ENCODE measurements around the gene TTLL9.

Gene TTLL9

DNA sequence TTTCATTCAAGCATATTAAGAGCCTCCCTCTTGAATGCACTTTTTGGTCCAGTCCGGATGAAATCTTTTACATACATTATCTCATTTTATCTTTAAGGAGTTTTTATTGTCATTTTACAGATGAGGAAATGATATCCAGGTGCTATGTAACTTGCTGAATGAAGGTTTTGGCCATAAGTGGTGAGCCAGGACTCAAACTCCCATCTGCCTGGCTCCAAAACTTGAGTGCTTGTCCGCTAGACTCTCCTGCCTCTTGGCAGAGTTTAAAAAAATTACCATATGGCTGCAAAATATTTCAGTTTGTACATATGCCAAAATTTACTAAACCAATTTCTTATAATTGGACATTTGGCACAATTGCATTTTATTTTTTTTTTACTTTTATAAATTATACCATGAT, 69.2 kb downstream of the TTLL9 start:
- no peak for DNase-seq (ENCODE audit: low read depth in 2 of 3, low spot score in 2 of 3)

DNA sequence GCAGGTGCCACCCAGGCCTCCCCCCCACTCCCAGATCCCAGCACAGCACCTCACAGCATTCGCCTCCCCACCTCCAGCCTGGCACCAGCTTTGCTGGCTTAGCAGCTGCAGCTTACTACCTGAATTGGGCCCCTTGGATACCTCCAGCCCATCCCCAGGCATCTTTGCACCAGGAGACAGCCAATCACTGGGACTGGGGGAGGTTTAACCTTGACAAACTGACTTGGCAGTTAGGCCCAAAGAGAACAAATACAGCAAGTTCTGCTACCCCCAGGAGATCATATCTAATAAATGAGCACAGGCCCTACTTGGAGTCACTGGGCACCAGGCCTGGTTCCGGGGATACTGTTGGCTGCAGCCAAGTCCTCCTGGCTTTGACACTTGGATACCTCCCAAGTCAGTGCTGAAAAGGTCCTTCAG, 72.6 kb downstream of the TTLL9 start:
- no peak for DNase-seq (ENCODE audit: low read depth in 2 of 3, low spot score in 2 of 3)

DNA sequence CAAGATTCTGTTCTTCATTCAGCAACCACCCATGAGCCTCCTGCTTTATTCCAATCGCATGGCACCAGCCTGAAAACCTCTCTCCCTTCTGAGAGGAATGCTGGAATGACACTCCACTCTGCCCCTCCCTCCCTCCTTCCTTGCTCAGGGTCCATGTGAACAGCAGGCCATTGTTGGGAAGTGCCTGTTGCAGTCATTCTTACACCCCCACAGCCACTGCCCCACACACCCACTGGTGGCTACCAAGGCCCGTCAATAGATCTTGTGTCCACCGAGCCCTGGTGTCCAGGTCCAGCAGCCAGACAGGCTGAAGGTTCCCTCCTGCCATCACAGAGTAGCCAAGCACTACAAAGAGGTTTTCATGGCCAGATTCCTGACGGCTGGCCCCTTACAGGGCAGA, 74.9 kb downstream of the TTLL9 start:
- DNase-seq (ENCODE audit: low read depth in 2 of 3, low spot score in 2 of 3): no peak

DNA sequence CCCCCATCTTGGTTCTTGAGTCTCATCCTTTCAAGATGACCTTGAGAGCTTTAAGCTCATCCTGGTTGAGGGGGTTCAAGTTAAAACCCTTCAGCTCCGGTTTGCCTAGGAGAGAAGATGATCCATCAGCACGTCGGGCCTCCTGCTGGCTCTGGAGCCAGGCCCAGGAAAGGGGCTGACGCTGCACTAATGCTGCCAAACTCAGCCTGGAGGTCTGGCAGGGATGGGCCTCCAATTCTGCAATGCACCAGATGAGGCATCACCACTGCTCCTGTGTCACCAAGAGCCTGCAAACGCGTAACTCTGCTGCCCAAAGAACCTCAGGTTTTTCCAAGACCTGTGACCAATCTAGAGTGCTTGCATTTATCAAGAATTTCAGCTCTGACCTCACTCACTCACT, 75.4 kb downstream of the TTLL9 start:
- DNase-seq (ENCODE audit: low read depth in 2 of 3, low spot score in 2 of 3): no peak

DNA sequence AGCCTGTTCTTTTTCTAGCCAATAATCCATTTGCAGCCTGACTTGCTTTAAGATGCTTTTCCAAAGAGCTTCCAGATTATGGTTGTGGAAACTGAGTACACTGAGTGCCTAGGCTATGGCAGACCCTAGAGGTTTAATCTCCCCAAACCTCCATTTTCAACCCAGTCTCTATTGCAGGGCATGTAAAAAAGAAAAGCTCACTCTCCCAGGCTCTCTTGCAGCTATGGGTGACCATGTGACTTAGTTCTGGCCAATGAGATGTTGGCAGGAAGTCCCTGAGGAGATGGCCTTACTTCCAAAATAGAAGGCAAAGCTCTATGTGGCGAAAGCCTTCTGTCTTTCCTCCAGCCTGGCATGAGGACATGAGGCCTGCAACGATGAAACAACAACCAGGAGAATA, 77.6 kb downstream of the TTLL9 start:
- no peak for DNase-seq (ENCODE audit: low read depth in 2 of 3, low spot score in 2 of 3)

DNA sequence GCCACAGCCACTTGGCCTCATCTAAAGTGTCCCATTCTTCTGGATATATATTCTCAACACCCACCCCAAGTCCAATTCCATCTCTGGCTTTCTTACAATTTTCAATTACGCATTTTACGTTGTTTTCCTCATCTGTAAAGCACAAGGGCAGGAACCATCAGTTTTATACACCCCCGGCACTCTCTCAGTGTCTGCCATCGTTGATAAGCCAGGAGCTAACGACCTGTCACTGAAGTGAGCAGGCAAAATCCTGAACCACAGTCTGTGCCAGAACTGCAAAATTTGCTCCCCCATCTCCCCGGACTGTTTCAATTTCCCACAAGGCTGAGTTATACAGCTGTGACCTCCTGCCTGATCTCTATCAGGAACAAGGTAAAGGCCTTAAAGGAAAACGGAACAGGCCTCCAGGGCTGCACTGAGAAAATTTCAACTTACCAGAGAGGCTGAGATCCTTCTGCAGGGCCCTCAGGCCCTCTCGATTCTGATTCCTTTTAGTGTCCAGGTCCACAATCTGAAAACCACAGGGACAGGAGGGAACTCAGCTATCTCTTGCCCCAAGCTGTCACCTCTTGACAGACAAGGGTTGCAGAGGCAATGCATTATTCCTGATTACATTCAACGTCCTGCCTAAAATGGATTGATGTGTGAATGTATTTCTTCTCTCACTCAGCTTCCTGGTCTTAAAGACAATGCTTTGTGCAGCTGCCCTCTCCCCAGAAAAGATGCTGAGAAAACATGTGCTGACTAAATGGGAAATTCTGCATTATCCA, 79.6 kb downstream of the TTLL9 start:
- DNase-seq (ENCODE audit: low read depth in 2 of 3, low spot score in 2 of 3): no peak

DNA sequence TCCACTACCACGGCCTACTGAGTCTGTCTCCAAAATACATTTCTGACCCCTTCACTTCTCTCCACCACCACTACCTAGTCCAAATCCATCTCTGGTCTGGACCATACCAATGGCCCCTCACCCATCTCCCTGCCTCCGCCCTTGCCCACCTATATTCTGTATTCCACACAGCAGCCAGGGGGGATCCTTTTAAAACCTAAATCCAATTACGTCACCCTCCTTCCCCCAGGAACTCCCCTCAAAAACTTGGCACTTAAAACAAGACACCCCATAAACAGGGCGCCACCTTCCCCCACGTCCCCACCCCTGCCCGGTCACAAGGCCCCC, 80.7 kb downstream of the TTLL9 start:
- no peak for DNase-seq (ENCODE audit: low read depth in 2 of 3, low spot score in 2 of 3)

DNA sequence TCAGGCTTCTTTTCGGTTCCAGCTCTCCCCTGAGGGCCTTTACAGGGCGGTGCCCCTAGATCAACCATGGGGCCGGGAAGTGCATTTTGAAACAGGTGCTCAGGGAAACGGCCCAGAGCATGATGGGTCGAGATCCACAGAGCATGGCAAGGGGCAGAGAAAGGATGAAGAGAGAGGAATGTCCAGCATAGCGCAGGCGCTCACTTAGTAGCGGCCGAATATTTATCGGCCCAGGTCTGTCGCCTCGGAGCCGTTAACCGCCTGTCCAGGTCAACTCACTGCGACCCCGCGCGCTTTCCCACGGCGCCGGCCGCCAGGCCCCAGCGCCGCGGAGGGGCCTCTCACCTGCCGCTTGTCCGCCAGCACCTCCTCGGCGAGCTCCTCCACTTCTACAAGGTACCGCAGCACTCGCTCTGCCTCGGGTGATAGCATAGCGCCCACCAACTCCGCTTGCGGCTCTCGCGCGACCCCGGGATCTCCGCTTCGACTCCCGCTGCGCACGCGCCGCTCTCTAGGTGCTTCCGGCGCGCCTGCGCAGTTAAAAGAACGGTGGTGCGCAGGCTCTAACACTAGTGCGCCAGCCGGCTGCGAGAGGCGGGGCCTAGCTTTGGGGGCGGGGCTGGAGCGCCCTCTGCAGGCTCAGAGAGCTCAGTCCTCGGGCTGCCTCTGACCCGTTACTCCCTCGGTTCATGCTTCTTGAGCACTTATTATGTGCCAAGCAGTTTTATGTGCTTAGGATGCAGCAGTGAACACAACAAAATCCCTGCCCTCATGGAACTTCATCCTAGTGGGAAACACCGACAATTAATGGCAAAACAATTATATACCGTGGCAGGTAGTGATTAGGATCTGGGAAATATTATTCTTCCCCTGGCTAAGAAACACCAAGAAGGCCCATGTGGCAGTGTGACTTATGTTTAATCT, 81.4 kb downstream of the TTLL9 start, which contains the start of gene PDRG1:
Gene PDRG1, minus strand, starts transcription at position 517 of the 924 bp plus-strand sequence. Its CDS starts 85 bp downstream, at position 432.
- peak; percentile 85 to 93 (median 92) for DNase-seq (ENCODE audit: low read depth in 2 of 3, low spot score in 2 of 3)

DNA sequence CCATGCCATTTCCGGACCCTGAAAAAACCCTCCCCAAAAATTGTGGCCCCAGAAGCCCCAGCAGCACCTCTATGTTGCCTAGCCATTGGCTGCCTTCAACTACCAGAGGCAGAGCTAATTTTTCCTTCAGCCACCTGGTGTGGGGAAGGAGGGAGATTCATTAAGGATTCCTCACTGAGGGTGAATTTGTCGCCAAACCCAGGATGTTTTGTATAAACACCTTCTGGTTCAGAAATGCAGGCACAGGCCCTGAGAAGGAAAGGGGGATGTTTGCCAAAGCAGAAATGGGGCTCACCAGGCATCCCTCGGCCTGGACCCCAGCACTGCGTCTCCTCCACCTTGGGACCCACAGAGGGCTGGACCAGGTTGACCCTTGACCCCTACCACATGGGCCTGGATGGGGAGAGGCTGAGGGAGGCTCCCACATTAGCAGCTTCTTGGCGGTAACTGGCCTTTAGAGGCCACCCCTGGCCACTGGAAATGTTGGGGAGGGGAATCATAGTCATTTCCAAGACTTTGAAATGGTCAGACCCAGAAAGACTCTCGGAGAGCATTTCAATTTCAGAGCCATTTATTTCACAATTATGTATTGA, 83.2 kb downstream of the TTLL9 start:
- no peak for DNase-seq (ENCODE audit: low read depth in 2 of 3, low spot score in 2 of 3)

DNA sequence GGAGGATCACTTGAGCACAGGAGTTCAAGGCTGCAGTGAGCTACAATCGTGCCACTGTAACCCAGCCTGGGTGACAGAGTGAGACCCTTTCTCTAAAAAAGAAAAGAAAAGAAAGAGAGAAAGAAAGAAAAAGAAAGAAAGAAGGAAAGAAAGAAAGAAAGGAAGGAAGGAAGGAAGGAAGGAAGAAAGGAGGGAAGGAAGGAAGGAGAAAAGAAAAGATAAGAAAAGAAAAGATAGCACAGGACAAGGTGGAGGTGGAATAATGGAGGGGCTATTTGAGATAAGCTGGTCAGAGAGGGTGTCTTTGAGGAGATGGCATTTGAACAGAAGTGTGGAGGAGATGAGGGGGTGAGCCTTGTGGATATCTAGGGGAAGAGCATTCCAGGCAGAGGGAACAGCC, 84.1 kb downstream of the TTLL9 start:
- no peak for DNase-seq (ENCODE audit: low read depth in 2 of 3, low spot score in 2 of 3)

DNA sequence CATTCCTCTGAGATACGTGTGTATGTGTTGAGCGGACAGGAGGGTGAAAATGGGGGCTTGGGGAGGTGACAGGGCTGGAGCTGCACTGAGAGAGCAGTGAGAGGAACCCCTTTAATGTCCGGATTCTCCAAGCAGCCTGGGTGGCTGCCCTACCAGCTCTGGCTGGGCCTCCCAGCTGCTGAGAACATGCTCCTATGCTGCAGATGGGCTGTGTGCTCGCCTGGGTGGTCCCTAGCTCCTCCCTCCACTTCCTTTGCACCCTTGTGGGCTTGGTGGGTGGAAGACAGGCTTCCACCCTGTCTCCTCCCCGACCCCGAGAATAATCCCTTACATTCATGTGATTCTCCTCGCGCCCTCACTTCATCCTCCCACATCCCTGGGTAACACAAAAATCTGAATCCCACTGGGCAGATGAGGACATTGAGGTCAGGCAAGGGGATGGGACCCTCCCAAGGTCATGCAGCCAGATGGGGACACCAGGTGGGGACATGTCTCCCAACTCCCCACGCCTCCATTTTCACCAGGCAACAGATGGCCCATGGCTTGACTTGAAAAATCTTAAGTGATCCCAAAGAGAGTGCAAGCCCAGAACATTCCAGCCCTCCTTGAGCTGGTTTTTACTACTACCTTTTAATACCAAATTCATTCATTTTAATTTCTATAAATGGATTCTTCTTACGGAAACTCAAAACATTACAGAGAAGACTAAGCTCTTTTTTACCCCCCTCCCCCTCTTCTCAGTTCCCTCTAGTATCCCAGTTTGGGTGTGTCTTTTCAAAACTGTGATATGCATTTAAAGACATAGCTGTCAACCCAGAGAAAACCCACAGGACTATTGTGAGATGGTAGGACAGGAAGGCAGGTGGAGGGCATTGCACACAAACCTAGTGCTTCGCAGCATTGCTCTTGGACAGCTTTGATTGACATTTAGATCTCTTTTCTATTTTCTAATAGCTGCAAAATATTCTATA, 86.4 kb downstream of the TTLL9 start:
- DNase-seq (ENCODE audit: low read depth in 2 of 3, low spot score in 2 of 3): no peak

DNA sequence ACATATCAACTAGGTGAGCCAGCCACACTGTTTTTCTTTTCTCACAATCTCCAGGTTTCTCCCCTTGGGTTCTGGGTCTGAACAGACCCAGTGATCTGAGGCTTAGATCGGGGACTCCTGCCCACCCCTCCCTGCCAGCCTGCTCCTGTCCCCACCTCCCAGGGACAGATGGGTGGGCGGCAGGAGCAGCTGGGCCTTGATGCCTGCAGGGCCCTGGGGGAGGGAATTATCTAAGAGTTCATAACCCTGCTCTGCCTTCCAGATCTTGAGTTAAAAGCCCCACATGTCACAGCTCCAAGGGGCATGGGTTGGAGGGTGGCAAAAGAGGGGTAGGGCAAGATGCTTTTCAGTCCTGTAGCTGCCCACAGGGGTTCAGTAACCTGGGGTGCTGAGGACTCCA, 92.3 kb downstream of the TTLL9 start:
- DNase-seq (ENCODE audit: low read depth in 2 of 3, low spot score in 2 of 3): no peak

DNA sequence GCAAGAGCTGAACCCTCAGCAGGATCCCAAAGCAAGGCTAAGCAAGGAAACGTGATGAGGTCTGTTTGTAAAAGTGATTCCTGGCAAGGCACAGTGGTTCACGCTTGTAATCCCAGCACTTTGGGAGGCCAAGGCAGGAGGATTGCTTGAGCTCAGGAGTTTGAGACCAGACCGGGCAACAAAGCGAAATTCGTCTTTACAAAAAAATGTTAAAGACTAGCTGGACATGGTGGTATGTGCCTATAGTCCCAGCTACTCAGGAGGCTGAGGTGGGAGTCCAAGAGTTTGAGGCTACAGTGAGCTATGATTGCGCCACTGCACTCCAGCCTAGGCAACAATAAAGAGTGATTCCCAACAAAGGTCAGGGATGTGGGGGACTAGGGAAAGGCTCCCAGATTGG, 93.5 kb downstream of the TTLL9 start:
- DNase-seq (ENCODE audit: low read depth in 2 of 3, low spot score in 2 of 3): no peak

DNA sequence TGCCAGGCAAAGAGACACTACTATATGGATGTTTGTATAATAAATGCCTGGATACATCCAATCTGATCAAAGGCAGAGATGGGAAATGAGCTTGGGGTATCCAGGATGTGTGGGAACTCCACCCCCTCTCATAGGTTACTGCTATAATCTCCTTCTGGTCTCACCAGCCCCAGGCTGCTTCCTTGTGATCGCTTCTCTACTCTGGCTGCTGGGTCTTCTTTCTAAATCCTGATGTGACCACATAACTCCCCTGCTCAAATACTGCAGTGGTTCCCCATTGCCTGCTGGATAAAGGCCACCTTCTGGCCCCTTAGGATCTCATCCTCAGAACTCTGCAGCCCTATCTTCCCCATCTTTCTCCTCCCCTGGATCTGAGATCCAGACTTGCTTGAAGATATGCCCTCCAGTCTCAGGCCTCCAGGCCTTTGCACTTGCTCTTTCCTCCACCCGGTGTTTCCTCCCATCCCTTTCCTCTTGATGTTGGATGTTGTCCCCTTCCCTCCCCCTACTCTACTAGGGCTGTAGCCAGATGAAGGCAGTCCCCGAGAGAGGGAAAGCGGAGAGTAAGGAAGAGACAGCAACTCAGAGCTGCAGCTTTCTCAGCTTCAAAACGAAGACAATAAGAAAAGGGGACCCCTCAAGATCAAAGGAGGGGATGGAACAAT, 96.7 kb downstream of the TTLL9 start:
- DNase-seq (ENCODE audit: low read depth in 2 of 3, low spot score in 2 of 3): no peak

DNA sequence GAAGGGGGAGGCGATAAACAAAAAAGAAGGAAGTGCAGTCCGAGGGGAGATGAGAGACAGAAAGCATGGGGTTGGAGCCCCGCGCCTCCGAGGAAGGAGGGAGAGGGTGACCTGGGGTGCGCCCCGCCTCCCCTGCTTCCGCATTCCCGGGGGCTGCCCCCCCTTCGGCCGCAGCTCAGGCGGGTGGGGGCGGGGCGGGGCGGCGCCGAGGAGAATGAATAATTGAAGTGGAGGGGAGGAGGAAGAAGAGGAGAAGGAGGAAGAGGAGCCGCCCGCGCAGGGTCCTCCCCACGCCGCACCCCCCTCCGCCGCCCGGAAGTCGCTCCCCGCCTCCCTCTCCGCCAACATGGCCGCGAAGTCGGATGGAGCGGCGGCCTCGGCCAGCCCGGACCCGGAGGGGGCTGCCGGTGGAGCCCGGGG, 97.4 kb downstream of the TTLL9 start, which contains the start of gene XKR7:
Gene XKR7, plus strand, starts transcription at position 322 of the 420 bp plus-strand sequence. Its CDS starts 25 bp downstream, at position 347.
- no peak for DNase-seq (ENCODE audit: low read depth in 2 of 3, low spot score in 2 of 3)

DNA sequence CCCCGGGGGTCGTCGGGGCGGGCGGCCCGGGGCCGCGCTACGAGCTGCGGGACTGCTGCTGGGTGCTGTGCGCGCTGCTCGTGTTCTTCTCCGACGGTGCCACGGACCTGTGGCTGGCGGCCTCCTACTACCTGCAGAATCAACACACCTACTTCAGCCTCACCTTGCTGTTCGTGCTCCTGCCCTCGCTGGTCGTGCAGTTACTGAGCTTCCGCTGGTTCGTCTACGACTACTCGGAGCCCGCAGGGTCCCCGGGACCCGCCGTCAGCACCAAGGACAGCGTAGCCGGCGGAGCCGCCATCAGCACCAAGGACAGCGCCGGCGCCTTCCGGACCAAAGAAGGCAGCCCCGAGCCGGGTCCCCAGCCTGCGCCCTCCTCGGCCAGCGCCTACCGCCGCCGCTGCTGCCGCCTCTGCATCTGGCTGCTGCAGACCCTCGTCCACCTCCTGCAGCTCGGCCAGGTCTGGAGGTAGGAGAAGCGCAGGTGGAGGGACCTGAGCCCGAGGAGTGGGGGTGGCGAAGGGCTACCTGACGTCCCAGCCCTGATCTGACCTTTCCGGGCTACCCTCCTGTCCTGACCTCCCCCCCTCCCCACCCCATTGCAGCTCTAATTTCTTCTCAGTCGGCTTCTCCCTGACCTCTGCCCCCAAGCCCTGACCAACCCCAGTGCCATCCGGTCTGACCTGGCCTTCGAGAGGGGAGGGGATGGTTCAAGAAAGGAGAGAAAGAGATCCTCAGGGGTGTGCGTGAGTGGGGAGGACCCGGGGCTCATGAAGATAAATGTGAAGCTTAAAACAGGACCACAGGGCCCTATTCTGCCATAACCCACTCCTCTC, 98.1 kb downstream of the TTLL9 start:
- peak; percentile 48 to 85 (median 77) for DNase-seq (ENCODE audit: low read depth in 2 of 3, low spot score in 2 of 3)

DNA sequence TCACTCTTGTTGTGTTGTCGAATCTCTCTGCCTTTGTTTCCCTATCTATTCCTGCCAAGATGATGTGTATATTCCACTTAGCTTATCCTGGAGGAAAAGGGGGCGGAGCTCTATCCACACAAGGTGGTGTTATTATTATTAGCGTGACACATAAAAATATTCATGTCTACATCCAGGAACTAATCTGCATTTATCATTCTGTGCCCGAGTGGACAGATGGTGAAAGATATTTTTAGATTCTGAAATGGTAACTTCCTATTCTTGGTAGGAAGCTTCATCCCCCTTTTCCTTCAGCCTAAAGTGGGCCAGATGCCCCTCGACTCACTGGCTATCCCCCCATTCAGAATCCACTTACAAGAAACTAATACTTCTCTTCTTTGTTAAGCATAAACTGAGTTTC, 99.6 kb downstream of the TTLL9 start:
- DNase-seq (ENCODE audit: low read depth in 2 of 3, low spot score in 2 of 3): no peak

DNA sequence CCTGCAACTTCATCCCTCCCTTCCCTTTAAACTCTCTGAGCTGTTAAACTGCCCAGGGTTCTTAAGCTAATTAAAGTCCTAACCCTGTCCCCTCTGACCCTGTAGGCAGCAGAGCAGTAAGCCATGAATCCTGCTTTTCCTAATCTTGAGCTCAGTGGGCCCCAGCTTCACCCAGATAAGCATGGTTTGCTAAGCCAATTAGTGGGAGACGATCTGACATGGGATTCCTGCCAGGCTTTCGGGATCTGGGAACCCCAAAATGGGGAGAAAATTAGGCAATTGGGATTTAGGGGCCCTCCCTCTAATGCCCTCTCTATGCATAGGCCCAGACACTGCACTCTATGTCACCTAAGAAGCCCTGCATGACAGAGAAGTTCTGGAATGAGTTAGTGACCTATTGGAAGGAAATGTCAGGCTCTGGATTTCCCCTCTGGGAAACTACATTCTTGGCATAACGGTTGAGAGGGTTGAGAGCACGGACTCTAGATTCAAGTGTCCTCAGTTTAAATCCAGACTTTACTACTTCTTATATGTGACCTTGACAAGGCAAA, 102.1 kb downstream of the TTLL9 start:
- DNase-seq (ENCODE audit: low read depth in 2 of 3, low spot score in 2 of 3): no peak

DNA sequence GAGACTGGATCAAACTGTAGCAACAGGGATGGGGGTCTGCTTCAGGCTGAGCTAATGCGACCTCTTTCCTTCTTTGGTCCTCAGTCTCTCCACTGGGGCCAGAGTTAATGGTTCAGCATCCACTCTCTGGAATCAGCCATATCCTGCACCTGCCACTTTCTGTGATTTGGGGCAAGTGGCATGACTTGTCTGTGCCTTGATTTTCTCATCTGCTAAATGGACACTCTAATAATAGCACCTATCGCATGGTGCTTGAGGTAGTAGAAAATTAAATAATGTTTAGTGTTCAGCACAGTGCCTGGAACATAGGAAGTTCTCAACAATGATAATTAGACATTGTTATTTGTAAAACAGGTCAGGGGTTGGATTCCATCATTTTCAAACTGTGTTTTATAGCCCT, 103.9 kb downstream of the TTLL9 start:
- no peak for DNase-seq (ENCODE audit: low read depth in 2 of 3, low spot score in 2 of 3)

Measured in activated CD8-positive, alpha-beta memory T cell treated with anti-CD3 and anti-CD28 coated beads for 48 hours (primary cell).